RPMI7951 (cell line): ENCODE results near the gene PXYLP1. TPM values are rescaled to one million over a fixed set of nuclear protein-coding genes. Genes with fewer than 3 reads are reported as not detected.
A peak's percentile ranks its signal among the peaks of the same experiment; 100 is the strongest.

Experiments used
- DNase-seq: peaks from one replicate; pipeline ENCODE4 v3.0.0-alpha.2; 2012; ENCODE audit warnings: low read depth
- total RNA-seq: library from RNA; depleted of rRNA; stranded (reverse); fragments of >200 nt; shearing (Covaris generic); gene quantifications from 2 replicates; pipeline ENCODE4 v1.2.3, GENCODE V29; 2014

PXYLP1 gene
- total RNA-seq, 1 experiment from 2014 or later = 18.7 TPM

- no peak for DNase-seq
These were observed 41.5 kb downstream of the PXYLP1 start for GRCh38 chr3:141272906-141273662.

DNA sequence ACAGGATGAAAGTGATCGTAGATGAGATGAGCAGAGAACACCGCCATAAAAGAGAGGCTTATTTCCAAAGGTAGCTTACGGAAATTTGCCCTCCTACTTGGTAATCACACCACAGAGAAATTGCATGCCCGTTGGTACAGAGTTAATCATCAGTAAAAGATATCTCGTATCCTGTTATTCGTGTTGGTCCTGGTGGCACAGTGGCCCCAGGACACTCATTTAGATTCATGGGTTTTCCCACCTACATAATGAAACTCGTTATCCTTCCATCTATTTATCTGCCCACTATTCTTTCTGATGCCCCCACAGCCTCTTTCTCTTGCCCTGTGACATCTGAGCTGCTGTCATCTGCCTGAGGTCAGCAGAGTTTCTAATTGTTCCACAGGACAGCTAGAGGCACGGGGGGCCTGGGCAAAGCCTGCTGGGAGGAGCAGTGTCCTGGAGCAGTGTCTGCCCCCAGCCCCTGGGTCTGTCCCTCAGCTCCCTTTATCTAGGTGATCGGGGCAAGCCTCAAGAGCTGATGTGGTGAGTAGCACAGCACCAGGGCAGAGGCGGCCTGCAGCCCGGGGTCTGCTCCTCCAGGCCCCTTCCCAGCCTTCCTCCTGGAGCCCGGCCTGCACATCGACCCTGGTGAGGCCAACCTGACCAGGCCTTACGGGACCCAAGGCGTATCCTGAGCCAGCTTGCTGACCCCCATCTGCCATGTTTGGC is 42.2 kb downstream of the PXYLP1 start:
- DNase-seq = no peak

DNA sequence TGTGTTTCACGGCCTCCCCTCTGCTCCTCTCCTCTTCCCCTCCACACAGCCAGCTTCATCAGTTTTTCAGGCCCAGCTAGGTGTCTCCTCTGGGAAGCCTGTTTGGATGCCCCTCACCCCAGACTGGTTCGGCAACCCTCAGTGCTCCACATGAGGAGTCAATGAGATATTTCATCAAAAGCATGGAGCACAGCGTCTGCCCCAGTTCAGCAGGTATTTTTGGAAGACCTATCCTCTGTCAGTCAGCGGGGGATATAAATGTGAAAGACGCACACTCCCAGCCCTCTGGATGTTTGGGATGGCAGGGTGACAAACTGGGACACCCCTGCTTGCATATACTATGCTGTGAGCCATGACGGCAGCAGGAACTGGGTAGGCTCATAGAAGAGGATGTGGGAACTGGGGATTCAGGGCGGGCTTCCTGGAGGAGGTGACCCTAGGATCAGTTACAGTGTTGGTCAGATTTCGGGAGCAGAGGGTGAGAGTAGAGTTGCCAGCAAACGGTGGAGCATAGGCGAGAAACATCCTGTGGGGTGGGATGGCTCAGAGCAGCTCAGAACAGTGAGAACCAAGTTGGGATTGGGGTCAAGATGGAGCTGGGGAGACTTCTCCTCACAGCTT is 42.9 kb downstream of the PXYLP1 start:
- no peak for DNase-seq

DNA sequence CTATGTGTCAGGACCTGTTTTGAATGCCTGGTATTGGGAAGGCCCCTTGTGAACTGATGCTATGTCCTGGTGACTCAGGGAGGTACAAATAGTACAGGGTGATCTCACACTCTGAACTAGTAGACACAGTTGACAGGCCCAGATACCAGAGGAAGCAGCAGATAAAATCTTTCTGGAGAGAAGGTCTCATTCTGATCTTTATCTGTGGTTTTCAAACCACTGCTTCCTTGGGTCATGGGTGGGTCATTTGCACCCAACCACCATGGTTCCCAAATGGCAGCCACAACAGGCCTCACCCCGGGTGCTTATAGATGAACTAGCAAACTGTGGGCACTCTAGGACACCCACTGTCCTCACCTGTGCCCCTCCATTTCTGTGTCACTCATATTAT is 43.4 kb downstream of the PXYLP1 start:
- peak; percentile 96 for DNase-seq

- peak; percentile 55 for DNase-seq
These were observed 43.9 kb downstream of the PXYLP1 start for GRCh38 chr3:141275511-141275910.

GRCh38 chr3:141275973-141276372 is 44.3 kb downstream of the PXYLP1 start:
- DNase-seq = peak; percentile 74

- DNase-seq = no peak
These were observed 44.8 kb downstream of the PXYLP1 start for GRCh38 chr3:141276398-141276797.

DNA sequence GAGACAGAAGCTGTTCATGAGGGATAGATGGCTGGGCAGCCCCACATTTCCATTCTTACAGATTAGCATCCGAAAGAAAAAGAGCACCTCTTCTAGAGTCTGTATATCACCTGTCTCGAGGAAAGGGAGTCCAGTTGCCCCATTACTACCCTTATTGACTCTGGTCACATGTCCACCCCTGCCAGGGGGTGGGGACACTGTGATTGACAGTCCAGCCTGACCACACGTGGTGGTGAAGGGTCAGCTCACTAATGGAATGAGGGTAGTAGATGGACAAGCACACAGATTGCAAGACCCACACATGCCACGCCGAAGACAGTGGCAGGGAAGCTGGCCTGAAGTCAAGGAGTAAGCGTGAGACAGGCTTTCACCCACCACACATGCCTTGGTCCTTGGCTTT is 45.8 kb downstream of the PXYLP1 start:
- DNase-seq = no peak

DNA sequence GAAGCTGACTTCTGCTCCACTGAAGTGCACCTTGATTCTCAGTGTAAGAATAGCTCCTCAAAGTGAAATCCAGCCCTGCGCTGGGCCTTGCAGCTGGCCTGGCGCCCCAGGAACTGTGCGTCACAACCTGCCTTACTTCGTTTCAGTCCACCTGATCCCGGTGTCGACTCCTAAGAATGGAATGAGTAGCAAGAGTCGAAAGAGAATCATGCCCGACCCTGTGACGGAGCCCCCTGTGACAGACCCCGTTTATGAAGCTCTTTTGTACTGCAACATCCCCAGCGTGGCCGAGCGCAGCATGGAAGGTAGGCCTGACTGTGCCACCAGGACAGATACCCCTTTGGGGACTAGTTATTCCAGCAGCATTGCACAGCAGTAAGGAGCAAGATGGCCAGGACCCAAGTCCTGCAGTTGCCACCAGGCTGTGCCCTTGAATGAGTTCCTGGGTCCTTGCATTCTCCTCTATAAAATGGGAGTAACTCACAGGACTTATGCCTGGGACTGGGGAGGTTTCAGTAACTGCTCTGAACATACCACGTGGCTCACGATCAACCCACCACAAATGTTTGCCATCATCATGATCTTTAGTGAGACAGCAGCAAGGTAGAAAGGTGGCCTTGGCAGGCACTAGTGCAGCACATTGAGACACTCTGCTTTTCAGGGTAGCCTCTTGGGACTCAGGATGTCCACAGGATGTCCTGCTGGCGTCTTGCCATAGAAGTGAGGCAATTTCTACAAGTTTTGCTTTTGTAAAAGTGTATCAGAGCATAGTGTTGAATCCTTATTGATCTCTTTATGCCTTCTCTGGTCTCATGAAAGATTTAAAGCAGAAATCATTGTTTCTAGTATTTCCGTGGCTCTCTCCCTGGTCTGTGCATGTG is 46.8 kb downstream of the PXYLP1 start:
- DNase-seq = no peak

GRCh38 chr3:141279077-141279967 is 47.7 kb downstream of the PXYLP1 start:
- peak; percentile 42 for DNase-seq

DNA sequence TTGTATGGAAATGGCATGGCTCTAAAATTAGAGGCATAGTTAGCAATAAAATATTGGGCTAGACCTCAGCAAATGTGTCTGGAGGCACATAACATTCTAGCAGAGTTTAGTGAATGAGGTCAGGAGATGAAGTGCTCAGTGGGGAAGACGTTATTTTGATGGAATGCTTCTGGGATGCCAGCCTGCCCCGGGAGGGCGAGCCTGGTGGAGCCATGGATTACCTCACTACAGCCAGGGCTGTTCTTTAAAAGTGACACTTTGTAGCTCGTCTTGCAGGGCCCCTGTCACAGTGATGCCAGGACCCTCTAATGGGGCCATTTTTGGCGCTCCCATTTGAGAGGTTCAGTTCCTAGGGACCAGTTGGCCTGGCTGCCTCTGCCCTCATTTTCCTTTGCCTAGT is 48.5 kb downstream of the PXYLP1 start:
- DNase-seq = no peak

- no peak for DNase-seq
These were observed 49.1 kb downstream of the PXYLP1 start for GRCh38 chr3:141280690-141281089.

- no peak for DNase-seq
These were observed 53.9 kb downstream of the PXYLP1 start for GRCh38 chr3:141285570-141285969.

DNA sequence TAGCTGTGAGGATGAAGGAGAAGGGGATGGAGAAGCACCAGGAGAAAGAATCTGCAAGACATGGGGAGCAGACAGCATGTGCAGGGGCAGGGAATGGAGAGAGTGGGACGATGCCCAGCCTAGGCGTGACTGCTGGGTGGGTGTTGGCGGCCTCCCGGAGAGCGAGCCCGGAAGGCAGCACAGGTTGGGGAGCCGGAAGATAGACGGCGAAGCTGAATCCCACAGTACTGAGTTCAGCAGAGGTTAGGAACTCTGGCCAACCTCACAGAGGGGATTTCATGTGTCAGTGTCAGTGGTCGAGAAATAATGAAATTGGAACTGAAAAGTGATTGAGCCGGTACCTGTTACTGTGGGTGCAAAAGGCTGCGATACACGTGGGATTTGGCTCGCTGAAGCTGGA is 55.2 kb downstream of the PXYLP1 start:
- no peak for DNase-seq

DNA sequence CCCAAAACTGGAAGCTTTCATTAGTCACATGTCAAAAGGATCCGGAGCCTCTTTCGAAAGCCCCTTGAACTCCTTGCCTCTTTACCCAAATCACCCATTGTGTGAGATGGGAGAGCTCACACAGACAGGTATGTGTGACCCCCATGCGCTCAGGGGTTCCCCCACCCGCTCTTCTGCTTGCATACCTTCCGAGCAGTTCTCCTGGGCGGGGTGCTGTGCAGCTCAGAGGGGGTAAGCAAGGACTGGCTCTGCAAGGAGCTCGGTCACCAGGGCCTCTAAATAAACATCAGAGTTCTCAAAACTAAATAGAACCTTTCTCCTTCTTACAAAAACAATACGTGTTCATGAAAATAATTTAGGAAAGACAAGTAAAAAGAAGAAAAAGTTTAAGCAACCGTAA is 55.7 kb downstream of the PXYLP1 start:
- no peak for DNase-seq

GRCh38 chr3:141288336-141288990 is 56.8 kb downstream of the PXYLP1 start:
- no peak for DNase-seq

- DNase-seq = no peak
These were observed 57.7 kb downstream of the PXYLP1 start for GRCh38 chr3:141289228-141289772.

DNA sequence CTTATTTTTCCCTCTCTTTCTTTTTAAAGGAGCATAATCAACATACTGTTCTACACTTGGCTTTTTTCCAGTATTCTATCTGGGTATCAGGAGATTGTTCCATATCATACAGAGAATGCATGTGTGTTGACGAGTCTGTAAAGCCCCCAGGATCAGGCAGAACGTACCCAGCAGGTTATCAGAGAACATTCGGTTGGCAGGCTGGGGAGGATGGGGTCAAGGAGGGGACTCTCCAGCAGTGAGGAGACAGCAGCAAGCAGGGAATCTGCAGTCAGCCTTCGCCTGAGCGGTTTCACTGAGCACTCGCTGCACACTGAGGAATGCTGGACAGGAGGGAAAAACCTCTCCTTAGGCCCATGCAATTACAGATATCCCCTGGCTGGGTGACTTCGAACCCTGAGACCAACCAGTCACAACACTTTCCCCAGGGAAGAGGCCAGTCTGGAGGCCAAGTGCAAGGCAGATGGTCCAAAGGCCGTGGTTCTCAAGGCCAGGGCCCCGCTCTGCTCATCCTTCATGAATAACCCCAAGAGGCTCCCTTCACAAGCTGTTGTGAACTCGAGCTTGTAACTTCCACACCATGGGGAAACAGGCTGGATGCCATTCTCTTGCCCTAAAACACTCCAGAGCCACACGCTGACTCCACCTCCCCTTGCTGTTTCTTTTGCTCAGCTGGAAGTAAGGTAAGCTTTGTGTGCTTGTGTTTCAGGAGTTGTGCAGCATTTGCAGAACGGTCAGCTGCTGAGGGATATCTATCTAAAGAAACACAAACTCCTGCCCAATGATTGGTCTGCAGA is 60.1 kb downstream of the PXYLP1 start:
- DNase-seq = no peak

GRCh38 chr3:141292356-141293058 is 60.9 kb downstream of the PXYLP1 start:
- no peak for DNase-seq
